ENCODE data around the gene SPAAR.

GRCh38 chr9:35929453-35929718 is 20.1 kb downstream of the SPAAR start:
- TF ChIP-seq CTCF (IDR thresholded peaks at IDR 0.05), result no peak
- TF ChIP-seq POLR2AphosphoS5 (IDR thresholded peaks at IDR 0.05), result no peak
- no peak for TF ChIP-seq POLR2A (IDR thresholded peaks at IDR 0.05)

All from prostate gland (tissue), 2 donors.